ENCODE data around the gene LRRC31.

Gene LRRC31

DNA sequence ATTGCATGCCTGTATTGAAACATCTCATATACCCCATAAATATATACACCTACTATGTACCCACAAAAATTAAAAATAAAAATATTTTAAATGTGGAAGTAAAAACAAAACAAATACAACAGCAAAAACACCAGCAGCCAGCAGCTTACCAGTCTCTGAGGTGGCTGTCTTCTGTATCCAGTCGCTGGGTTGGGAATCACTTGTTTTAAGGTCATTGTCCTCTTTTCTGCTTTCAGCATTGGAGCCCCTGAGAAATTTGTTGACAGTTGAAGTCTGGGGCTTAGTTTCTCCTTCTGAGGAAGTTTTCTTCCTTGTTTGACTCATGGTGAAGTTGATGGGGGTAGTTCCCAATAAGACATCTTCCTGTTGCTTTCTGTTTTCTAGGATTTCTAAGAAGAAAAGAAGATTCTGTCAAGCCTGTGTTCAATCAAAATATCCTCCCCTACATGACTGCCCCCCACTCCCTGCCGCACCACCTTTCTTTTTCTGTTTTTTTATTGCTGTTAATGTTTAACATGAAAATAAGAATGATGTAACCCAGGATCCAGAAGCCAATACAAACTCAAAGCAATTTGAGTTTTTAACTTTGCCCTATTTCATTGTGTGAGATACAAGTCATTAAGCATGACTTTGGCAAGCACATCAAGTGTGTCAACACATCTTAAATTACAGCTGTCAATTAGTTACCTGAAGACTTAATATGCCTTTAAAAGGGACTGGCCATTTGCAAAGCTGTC lies at the start of gene LRRC31:
TSS of gene LRRC31 (minus strand) at position 452 of the 737 bp plus-strand sequence. CDS start at position 324, 128 bp downstream.
- DNase-seq (ENCODE audit: low spot score): no peak

- DNase-seq (ENCODE audit: low spot score): no peak
Observed at GRCh38 chr3:169914321-169914720, 44.6 kb upstream of the LRRC31 start.

DNA sequence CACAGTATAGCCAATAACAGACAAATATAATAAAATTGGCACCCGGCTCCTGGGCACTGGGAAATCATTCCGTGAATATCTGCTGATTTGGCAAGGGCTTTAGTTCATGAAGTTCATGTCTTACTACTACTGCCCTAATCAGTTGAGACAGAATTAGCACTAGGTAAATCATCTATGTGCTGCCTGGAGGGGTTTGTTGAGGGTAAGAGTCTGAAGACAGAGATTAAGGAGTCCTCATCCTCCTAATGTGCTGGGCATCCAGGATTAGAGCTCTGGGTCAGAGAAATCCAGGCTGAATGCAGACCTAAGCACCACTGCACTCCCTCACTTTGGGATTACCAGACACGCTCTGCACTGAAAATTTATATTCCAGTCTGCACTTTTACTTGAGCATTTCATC lies 43.6 kb upstream of the LRRC31 start:
- no peak for DNase-seq (ENCODE audit: low spot score)

DNA sequence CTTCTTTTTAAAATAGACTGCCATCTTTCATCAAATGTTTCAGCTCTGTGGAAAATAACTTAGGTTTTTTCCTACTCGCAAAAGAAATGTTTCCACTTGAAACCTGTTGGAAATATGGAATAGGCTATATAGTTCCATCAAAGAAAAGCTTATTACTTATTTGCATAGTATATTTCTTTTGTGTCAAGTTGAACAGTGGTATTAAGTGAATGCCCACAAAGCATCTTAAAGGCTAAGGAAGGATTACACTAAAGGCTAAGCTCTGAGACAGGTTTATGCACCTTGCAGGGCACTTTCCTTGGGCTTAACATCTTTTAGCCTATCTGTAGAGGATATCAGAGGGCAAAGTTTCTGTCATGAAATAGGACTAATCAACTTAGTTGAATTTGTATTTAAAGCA lies 41.5 kb upstream of the LRRC31 start, which contains the start of gene SAMD7:
TSS of gene SAMD7 (plus strand) at position 301 of the 400 bp plus-strand sequence. CDS start 7,927 bp downstream, outside the sequence.
- DNase-seq (ENCODE audit: low spot score): no peak

- no peak for DNase-seq (ENCODE audit: low spot score)
Observed at GRCh38 chr3:169907944-169908343, 38.2 kb upstream of the LRRC31 start.

DNA sequence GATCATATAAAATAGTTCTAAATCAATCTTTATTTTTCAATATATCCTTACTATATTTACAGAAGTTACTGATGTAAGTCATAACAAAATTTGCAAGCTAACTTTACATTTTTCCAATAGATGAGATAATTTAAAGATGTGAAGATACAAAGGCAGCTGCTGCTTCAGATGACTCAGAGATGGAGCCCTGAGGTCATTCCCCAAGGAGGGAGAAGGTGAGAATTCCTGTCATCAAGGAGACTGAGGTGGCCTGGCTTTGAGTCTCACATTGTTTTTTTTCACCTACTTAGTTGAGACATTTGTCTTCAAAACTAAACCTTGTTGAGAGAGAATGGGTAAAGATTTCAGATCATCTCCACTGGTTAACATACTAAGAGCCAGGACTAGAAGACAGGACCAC lies 37.7 kb upstream of the LRRC31 start:
- DNase-seq (ENCODE audit: low spot score): no peak

GRCh38 chr3:169905404-169905803 lies 35.7 kb upstream of the LRRC31 start:
- no peak for DNase-seq (ENCODE audit: low spot score)

DNA sequence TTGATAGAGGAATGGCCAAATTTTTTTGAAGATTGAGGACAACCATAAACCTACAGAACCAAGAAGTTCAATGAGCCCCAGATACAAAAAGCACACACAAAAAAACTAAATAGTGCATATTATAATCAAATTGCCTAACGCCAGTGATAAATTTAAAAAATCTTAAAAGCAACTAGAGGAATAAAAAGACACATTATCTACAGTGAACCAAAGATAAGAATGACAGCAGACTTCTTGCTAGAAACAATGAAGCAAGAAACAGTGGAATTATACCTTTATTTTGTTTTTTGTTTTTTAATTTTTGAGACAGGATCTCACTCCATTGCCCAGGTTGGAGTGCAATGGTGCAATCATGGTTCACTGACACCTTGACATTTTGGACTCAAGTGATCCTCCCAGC lies 31.7 kb upstream of the LRRC31 start:
- DNase-seq (ENCODE audit: low spot score): no peak

DNA sequence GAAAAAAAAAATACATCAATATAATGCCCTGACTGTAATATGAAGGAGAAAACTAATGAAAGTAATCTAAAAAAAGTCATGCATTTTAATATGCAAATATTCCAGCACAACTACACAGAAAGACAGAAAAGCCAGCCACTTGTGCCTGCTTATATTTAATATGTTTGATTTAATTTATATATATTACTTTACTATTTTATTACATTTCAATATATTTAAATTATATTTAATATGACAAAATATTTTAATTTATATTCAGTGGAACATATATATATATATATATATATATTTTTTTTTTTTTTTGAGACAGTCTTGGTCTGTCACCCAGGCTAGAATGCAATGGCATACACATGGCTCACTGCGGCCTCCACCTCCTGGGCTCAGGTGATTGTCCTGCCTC lies 27.5 kb upstream of the LRRC31 start:
- no peak for DNase-seq (ENCODE audit: low spot score)

GRCh38 chr3:169895072-169895471 lies 25.3 kb upstream of the LRRC31 start:
- no peak for DNase-seq (ENCODE audit: low spot score)

- no peak for DNase-seq (ENCODE audit: low spot score)
Observed at GRCh38 chr3:169894110-169894509, 24.4 kb upstream of the LRRC31 start.

- DNase-seq (ENCODE audit: low spot score): no peak
Observed at GRCh38 chr3:169891886-169892285, 22.2 kb upstream of the LRRC31 start.

- DNase-seq (ENCODE audit: low spot score): no peak
Observed at GRCh38 chr3:169886671-169887070, 16.9 kb upstream of the LRRC31 start.

DNA sequence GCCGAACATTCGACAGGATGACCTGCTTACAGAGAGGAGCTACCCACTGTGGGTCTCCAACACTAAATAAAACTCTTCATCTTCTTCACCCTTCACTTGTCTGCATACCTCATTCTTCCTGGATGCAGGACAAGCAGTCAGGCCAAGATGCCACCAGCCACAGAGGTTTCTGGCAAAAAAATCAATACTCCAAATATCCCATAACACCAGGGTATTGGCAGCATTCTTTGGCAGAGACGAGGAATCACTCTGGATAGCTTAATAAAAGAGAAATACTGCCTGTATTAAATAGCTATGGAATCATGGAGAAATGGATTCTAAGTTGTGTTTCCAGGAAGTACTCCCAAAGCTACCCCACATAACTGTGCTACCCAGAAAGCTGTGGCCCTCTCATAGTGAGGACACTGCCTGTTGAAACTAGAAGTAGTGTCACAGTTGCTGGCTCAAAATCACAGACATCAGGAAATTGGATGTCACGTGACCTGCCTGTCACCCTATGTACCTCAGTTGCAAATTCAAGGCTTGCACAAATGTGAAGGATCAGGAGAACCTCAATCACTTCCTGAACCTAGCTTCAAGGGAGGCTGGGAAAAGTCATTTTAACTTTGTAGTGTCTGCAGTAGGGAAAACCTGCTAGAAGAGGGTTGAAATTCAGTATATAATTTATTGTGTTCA lies 11.0 kb upstream of the LRRC31 start:
- DNase-seq (ENCODE audit: low spot score): no peak

DNA sequence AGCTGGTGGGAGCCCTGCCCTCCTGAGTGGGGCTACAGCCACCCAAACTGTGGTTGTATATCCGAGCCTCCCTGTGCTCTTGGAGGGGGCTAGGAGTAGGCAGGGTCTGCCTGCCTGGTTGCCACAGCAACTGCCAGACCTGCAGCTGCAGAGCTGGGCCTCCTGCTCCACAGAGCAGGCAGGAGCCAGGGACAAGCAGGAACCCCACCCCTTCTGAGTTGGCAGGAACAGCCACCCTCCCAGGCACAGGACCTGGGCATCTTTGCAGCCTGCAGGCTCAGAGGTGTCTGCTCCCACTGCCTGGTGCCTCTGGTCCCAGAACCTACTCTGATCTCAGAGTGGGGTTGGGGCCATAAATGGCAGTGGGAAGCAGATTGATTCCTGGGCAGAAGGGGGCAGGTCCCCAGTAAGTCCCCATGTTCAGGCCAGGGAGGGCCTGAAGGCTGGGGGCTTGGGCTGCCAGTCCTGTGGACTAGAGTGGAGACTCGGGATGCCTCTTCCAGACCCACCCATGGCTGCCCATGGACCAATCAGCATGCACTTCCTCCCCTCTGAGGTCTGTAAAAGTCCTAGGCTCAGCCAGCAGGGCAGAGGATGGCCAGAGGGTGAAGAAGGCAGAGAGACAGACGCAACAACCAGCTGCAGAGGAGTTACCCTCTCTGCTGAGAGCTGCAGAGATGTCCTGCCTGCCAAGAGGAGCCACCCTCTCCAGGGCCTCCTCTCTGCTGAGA lies 10.3 kb upstream of the LRRC31 start:
- no peak for DNase-seq (ENCODE audit: low spot score)

DNA sequence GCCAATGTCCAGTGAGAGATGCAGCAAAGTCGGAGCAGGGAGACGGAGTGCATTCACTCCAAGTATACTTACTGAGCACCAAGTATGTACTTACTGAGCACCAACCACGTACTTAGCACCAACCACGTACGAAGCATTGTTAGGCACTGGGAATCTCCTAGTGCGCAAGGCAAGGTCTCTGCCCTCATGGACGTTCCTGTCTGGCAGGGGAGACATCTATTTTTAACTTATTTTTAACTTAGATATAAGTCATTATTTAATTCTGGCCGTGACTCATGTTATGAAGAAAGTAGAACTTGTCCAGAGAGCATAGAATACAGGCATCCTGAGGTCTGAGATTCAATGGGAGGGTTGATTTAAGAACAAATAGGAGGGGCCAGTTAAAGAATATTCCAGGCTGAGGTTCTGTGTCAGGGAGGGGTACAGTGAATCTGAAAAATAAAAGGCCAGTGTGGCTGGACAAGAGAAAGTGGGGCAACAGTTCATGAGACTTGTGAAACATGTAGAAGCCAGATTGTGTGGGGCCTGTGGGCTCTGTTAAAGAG lies 9.3 kb upstream of the LRRC31 start:
- no peak for DNase-seq (ENCODE audit: low spot score)

DNA sequence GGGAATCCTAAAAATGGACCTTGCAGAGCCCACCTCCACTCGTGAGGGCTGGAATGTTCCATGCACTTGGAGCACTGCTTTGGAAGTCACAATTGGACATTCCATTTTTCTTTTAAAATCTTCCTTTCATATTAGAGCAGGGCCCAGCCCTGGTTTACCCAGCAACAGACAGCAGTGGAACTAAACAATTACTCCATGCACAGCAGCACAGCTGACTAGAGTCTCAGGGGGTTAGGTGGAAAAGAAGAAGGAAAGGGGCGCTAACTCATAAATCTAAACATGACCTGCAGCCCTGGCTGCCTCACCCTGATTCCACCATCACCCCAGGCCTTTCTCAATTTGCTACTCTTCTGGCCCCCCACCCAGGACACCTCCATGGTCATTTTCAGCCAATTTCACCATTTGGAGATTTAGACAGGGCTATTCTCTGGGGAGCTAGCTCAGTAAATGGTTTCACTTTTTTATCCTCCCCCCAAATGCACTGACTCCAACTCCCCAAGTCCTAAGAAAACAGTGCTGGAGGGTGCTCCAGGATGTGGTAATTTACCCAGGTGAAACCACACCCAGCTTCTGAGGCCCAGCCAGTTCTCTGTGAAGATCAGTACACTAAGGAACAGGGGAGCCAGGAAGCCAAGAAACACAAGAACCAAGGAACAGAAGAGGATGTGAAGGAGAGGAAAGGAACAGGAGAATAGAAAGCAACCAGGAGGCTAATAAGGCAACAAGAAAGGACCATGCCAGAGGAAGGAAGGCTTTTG lies 1.6 kb upstream of the LRRC31 start:
- no peak for DNase-seq (ENCODE audit: low spot score)

GRCh38 chr3:169868369-169868768 lies 1.4 kb downstream of the LRRC31 start:
- no peak for DNase-seq (ENCODE audit: low spot score)

GRCh38 chr3:169867584-169868210 lies 2.0 kb downstream of the LRRC31 start:
- no peak for DNase-seq (ENCODE audit: low spot score)

DNA sequence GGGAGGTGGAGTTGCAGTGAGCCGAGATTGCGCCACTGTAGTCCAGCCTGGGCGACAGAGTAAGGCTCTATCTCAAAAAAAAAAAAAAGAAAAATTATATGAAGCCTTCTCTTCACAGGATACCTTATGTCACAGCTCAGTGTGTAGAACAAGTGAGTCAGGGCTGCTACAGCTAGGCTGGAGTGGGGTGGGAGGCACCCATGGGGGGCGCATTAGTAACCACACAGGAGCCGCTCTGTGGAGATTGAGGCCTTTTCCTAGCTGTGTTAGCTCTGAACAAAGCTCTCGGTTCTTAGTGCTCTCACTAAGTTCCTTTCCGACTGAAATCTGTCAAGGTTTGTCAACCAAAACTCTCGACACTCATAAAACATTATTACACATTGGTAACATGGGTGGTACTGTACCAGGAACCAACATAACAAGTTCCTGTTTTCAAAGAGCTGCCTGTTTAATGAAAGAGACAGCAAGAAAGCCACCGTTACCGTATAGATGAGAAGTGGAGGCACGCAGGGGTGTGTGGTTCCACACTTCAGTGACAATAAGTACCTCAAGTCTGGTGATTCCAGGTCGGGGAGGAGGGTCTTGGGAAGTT lies 4.5 kb downstream of the LRRC31 start:
- no peak for DNase-seq (ENCODE audit: low spot score)

DNA sequence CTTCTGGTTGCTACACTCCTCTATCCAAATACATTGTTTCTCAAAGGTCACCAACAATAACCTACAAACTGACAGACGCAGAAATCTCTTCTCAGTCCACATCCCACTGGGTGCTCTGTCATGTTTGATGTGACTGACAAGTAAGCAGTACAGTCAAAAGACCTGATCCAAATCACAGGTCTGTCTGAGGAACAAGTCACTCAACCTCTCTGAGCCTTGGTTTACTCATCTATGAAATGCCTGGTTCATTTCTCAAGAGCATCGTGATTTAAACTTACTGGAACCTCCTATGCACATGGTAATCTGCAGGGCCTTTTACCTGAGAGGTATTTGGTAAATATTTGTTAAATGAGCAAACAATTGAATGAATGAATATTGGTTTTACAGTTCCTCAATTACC lies 5.5 kb downstream of the LRRC31 start:
- no peak for DNase-seq (ENCODE audit: low spot score)
